Measurements from ENCODE around the gene DTX2. TPM values are rescaled to one million over a fixed set of nuclear protein-coding genes. Genes with fewer than 3 reads are reported as not detected.
"Not testable (repeated sequence)": the region's sequence is repeated elsewhere in the genome, so short reads cannot be mapped to it uniquely, and the experiment has no call there.

The DTX2 gene
- polyA plus RNA-seq, 6 donors from 2014 or later, result 10.2 to 25.2 (median 13.5) TPM

GRCh38 chr7:76487969-76488368 lies 26.5 kb downstream of the DTX2 start:
- not testable (repeated sequence) for H3K36me3 Mint-ChIP-seq; ATAC-seq (ENCODE audit: low read depth in 2 of 2); H3K9me3 Mint-ChIP-seq; H3K4me3 Mint-ChIP-seq; DNase-seq; H3K4me1 Mint-ChIP-seq; H3K27me3 Mint-ChIP-seq
- H3K27ac Mint-ChIP-seq, result peak overlapping the region in 1 of 6 donors; percentile 51

- H3K27me3 Mint-ChIP-seq; H3K4me1 Mint-ChIP-seq; DNase-seq; H3K36me3 Mint-ChIP-seq; ATAC-seq (ENCODE audit: low read depth in 2 of 2); H3K4me3 Mint-ChIP-seq; H3K9me3 Mint-ChIP-seq: not testable (repeated sequence)
- peak overlapping the region in 1 of 6 donors; percentile 74 for H3K27ac Mint-ChIP-seq
These were observed 30.6 kb downstream of the DTX2 start for GRCh38 chr7:76492139-76492538.

GRCh38 chr7:76495717-76496116 lies 34.2 kb downstream of the DTX2 start:
- not testable (repeated sequence) for ATAC-seq (ENCODE audit: low read depth in 2 of 2); H3K9me3 Mint-ChIP-seq; H3K36me3 Mint-ChIP-seq; H3K4me3 Mint-ChIP-seq; H3K27ac Mint-ChIP-seq; H3K4me1 Mint-ChIP-seq; H3K27me3 Mint-ChIP-seq; DNase-seq

- not testable (repeated sequence) for H3K27ac Mint-ChIP-seq; H3K9me3 Mint-ChIP-seq; ATAC-seq (ENCODE audit: low read depth in 2 of 2); DNase-seq; H3K27me3 Mint-ChIP-seq; H3K4me1 Mint-ChIP-seq; H3K36me3 Mint-ChIP-seq; H3K4me3 Mint-ChIP-seq
These were observed 36.5 kb downstream of the DTX2 start for GRCh38 chr7:76497918-76498582.

- not testable (repeated sequence) for H3K4me1 Mint-ChIP-seq; H3K27me3 Mint-ChIP-seq; H3K36me3 Mint-ChIP-seq; H3K4me3 Mint-ChIP-seq; H3K27ac Mint-ChIP-seq; DNase-seq; ATAC-seq (ENCODE audit: low read depth in 2 of 2); H3K9me3 Mint-ChIP-seq
These were observed 37.2 kb downstream of the DTX2 start for GRCh38 chr7:76498583-76499200.

GRCh38 chr7:76499201-76499923 lies 37.9 kb downstream of the DTX2 start:
- not testable (repeated sequence) for H3K4me3 Mint-ChIP-seq, H3K27ac Mint-ChIP-seq

GRCh38 chr7:76499924-76500241 lies 38.4 kb downstream of the DTX2 start:
- H3K27me3 Mint-ChIP-seq, H3K36me3 Mint-ChIP-seq, H3K4me3 Mint-ChIP-seq, H3K27ac Mint-ChIP-seq, H3K4me1 Mint-ChIP-seq, DNase-seq, H3K9me3 Mint-ChIP-seq: not testable (repeated sequence)
- peak; percentile 82 to 90 for ATAC-seq (ENCODE audit: low read depth in 2 of 2)

More at GRCh38 chr7:76499201-76499923, 37.9 kb downstream of the DTX2 start:
- H3K27me3 Mint-ChIP-seq; H3K9me3 Mint-ChIP-seq; H3K4me1 Mint-ChIP-seq; H3K36me3 Mint-ChIP-seq; DNase-seq; ATAC-seq (ENCODE audit: low read depth in 2 of 2): not testable (repeated sequence)

GRCh38 chr7:76502224-76502623 lies 40.7 kb downstream of the DTX2 start:
- H3K27me3 Mint-ChIP-seq; H3K4me1 Mint-ChIP-seq; H3K9me3 Mint-ChIP-seq; H3K4me3 Mint-ChIP-seq; H3K27ac Mint-ChIP-seq; DNase-seq; H3K36me3 Mint-ChIP-seq; ATAC-seq (ENCODE audit: low read depth in 2 of 2): not testable (repeated sequence)

GRCh38 chr7:76502836-76503235 lies 41.3 kb downstream of the DTX2 start:
- ATAC-seq (ENCODE audit: low read depth in 2 of 2); H3K4me3 Mint-ChIP-seq: not testable (repeated sequence)

GRCh38 chr7:76503244-76503643 lies 41.7 kb downstream of the DTX2 start:
- H3K9me3 Mint-ChIP-seq; H3K27ac Mint-ChIP-seq; H3K36me3 Mint-ChIP-seq; DNase-seq; ATAC-seq (ENCODE audit: low read depth in 2 of 2); H3K4me1 Mint-ChIP-seq; H3K27me3 Mint-ChIP-seq; H3K4me3 Mint-ChIP-seq: not testable (repeated sequence)

More at GRCh38 chr7:76502836-76503235, 41.3 kb downstream of the DTX2 start:
- not testable (repeated sequence) for H3K4me1 Mint-ChIP-seq, H3K27ac Mint-ChIP-seq, H3K36me3 Mint-ChIP-seq, DNase-seq, H3K9me3 Mint-ChIP-seq, H3K27me3 Mint-ChIP-seq

GRCh38 chr7:76504351-76505167 lies 43.0 kb downstream of the DTX2 start:
- not testable (repeated sequence) for DNase-seq; ATAC-seq (ENCODE audit: low read depth in 2 of 2); H3K9me3 Mint-ChIP-seq; H3K4me1 Mint-ChIP-seq; H3K4me3 Mint-ChIP-seq; H3K27me3 Mint-ChIP-seq; H3K36me3 Mint-ChIP-seq
- H3K27ac Mint-ChIP-seq, result peak overlapping the region in 1 of 6 donors; percentile 81

- ATAC-seq (ENCODE audit: low read depth in 2 of 2) (no peak), DNase-seq (no peak)
- peaks cover 0 to 4% (median 0%) of the 10 kb centered on the region in 3 donors for H3K4me1 Mint-ChIP-seq
- H3K27ac Mint-ChIP-seq, result peak overlapping the region in 1 of 6 donors; percentile 11
- H3K9me3 Mint-ChIP-seq, result no peaks in the 10 kb centered on the region
- no peaks in the 10 kb centered on the region for H3K36me3 Mint-ChIP-seq
- H3K27me3 Mint-ChIP-seq, result no peaks in the 10 kb centered on the region
- peak overlapping the region in 1 of 8 donors; percentile 35 for H3K4me3 Mint-ChIP-seq
These were observed 43.9 kb downstream of the DTX2 start for GRCh38 chr7:76505168-76506080.

- Mint-ChIP-seq H3K36me3 (no peaks in the 10 kb centered on the region), H3K27me3 (no peaks in the 10 kb centered on the region), H3K27ac (no peak overlapping the region), H3K4me1 (peaks cover 0 to 4% (median 0%) of the 10 kb centered on the region in 3 donors), H3K9me3 (no peaks in the 10 kb centered on the region), H3K4me3 (peak overlapping the region in 1 of 8 donors; percentile 35)
- ATAC-seq (ENCODE audit: low read depth in 2 of 2) (no peak), DNase-seq (no peak)
These were observed 44.6 kb downstream of the DTX2 start for GRCh38 chr7:76506081-76506440.

All from naive B cell (primary cell).